ENCODE results near the gene DCAF6.
"Not testable (repeated sequence)": the region's sequence is repeated elsewhere in the genome, so short reads cannot be mapped to it uniquely, and the experiment has no call there.

DCAF6 gene, protein sequence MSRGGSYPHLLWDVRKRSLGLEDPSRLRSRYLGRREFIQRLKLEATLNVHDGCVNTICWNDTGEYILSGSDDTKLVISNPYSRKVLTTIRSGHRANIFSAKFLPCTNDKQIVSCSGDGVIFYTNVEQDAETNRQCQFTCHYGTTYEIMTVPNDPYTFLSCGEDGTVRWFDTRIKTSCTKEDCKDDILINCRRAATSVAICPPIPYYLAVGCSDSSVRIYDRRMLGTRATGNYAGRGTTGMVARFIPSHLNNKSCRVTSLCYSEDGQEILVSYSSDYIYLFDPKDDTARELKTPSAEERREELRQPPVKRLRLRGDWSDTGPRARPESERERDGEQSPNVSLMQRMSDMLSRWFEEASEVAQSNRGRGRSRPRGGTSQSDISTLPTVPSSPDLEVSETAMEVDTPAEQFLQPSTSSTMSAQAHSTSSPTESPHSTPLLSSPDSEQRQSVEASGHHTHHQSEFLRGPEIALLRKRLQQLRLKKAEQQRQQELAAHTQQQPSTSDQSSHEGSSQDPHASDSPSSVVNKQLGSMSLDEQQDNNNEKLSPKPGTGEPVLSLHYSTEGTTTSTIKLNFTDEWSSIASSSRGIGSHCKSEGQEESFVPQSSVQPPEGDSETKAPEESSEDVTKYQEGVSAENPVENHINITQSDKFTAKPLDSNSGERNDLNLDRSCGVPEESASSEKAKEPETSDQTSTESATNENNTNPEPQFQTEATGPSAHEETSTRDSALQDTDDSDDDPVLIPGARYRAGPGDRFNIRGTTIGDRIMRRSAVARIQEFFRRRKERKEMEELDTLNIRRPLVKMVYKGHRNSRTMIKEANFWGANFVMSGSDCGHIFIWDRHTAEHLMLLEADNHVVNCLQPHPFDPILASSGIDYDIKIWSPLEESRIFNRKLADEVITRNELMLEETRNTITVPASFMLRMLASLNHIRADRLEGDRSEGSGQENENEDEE

DNA sequence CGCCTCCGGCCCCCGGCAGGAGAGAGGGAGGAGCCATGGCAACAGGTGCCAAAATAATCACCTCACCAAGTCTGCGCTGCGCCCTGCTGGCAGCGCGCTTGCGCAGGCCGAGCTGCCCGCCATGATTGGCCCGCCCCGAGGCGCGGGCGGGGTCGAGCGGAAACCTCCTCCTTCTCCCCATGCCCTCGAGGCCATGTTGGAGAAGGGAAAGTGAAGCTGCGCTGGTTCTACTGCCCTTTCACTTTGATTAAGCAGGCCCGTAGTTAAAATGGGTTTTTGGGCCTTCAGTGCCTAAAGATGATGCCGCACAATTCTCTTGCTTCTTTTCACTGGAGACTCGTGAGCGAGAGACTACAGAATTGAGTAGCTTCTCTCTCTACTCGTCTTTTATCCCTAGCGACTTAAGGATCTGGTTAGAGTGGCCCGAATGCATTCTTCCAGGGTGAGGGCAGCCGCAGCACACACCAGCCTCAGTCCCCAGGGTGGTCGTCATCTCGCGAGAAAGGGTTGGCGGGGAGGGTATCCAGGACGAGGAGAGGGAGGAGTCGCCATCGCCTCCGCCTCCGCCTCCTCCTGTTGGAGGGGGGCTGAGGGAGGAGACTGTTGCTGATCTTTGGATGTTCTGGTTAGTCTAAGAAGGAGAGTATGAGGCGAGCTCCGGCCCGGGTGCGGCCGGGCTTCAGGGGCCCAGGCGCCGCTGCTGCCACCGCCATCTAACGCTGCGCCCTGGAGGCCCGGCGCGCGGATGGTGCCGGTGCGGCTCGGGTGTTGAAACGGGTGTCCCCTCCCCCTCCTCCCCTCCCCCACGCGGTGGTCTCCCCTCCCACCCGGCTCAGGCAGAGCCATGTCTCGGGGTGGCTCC, at the start of gene DCAF6:
Gene DCAF6 (plus strand): TSS at position 616 of the 862 bp plus-strand sequence. CDS start 229 bp downstream, at position 845.
- Mint-ChIP-seq H3K27me3 (ENCODE audit: low read depth, poor library complexity) (peaks cover 3% of the 10 kb centered on the region), H3K4me3 (peak within 1 kb of the TSS; percentile 94), H3K27ac (peak within 1 kb of the TSS; percentile 100), H3K4me1 (peaks cover 30% of the 10 kb centered on the region), H3K36me3 (ENCODE audit: low read depth) (peaks cover 2% of the 10 kb centered on the region), H3K9me3 (peaks cover under 1% of the 10 kb centered on the region)
- TF ChIP-seq, protein P1, sequence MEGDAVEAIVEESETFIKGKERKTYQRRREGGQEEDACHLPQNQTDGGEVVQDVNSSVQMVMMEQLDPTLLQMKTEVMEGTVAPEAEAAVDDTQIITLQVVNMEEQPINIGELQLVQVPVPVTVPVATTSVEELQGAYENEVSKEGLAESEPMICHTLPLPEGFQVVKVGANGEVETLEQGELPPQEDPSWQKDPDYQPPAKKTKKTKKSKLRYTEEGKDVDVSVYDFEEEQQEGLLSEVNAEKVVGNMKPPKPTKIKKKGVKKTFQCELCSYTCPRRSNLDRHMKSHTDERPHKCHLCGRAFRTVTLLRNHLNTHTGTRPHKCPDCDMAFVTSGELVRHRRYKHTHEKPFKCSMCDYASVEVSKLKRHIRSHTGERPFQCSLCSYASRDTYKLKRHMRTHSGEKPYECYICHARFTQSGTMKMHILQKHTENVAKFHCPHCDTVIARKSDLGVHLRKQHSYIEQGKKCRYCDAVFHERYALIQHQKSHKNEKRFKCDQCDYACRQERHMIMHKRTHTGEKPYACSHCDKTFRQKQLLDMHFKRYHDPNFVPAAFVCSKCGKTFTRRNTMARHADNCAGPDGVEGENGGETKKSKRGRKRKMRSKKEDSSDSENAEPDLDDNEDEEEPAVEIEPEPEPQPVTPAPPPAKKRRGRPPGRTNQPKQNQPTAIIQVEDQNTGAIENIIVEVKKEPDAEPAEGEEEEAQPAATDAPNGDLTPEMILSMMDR (IDR thresholded peaks at IDR 0.05): no peak
- peak; percentile 93 for DNase-seq

DNA sequence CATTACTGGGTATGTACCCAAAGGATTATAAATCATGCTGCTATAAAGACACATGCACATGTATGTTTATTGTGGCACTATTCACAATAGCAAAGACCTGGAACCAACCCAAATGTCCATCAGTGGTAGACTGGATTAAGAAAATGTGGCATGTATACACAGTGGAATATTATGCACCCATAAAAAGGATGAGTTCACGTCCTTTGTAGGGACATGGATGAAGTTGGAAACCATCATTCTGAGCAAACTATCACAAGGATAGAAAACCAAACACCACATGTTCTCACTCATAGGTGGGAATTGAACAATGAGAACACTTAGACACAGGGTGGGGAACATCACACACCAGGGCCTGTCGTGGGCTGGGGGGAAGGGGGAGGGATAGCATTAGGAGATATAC, 49.3 kb upstream of the DCAF6 start:
- H3K27me3 Mint-ChIP-seq (ENCODE audit: low read depth, poor library complexity); H3K4me1 Mint-ChIP-seq; H3K27ac Mint-ChIP-seq; DNase-seq; H3K36me3 Mint-ChIP-seq (ENCODE audit: low read depth); H3K4me3 Mint-ChIP-seq: not testable (repeated sequence)
- H3K9me3 Mint-ChIP-seq: peaks cover 33% of the 10 kb centered on the region

DNA sequence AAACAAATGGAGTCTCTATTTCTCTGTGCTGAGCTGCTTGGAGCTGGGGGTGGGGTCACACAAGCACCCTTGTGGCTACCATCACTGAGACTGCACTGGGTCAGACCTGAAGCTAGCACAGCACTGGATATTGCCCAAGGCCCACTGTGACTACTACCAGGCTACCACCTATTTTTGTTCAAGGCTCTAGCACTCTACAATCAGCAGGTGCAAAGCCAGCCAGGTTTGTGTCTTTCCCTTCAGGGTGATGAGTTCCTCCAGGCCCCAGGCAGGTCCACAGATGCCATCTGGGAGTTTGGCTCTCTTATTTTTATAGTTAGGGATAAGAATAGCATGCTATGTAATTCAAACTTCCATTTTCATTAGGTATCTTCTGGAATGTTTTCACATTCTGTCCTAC, 46.1 kb upstream of the DCAF6 start:
- Mint-ChIP-seq H3K27ac (no peak overlapping the region), H3K4me3 (no peak overlapping the region), H3K9me3 (peaks cover 27% of the 10 kb centered on the region), H3K4me1 (no peaks in the 10 kb centered on the region), H3K36me3 (ENCODE audit: low read depth) (no peaks in the 10 kb centered on the region), H3K27me3 (ENCODE audit: low read depth, poor library complexity) (no peaks in the 10 kb centered on the region)
- TF ChIP-seq, protein P1 (IDR thresholded peaks at IDR 0.05): no peak
- no peak for DNase-seq

DNA sequence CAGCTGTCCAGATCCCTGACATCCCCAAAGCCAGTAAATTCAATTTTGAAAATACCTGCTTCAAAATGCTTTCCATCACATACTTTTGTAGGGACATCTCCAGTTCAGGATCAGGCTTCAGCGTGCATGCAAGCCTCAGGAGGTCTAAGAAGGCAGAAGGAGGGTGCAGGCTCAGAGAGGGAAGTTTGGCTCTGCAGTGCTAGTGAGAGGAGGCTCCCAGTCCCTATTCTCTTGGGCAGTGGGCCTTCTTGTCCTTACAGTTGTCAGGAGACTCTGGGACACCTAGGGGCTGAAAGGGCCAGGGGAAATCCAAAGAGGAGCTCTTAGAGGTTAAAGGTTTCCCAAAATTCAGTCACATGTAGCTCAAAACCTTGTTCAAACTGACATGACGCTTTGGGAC, 42.7 kb upstream of the DCAF6 start:
- Mint-ChIP-seq H3K27me3 (ENCODE audit: low read depth, poor library complexity) (peaks cover 3% of the 10 kb centered on the region), H3K36me3 (ENCODE audit: low read depth) (no peaks in the 10 kb centered on the region), H3K4me1 (peaks cover 11% of the 10 kb centered on the region), H3K4me3 (no peak overlapping the region), H3K9me3 (peaks cover 3% of the 10 kb centered on the region), H3K27ac (no peak overlapping the region)
- DNase-seq: no peak
- TF ChIP-seq, protein P1 (IDR thresholded peaks at IDR 0.05): no peak

DNA sequence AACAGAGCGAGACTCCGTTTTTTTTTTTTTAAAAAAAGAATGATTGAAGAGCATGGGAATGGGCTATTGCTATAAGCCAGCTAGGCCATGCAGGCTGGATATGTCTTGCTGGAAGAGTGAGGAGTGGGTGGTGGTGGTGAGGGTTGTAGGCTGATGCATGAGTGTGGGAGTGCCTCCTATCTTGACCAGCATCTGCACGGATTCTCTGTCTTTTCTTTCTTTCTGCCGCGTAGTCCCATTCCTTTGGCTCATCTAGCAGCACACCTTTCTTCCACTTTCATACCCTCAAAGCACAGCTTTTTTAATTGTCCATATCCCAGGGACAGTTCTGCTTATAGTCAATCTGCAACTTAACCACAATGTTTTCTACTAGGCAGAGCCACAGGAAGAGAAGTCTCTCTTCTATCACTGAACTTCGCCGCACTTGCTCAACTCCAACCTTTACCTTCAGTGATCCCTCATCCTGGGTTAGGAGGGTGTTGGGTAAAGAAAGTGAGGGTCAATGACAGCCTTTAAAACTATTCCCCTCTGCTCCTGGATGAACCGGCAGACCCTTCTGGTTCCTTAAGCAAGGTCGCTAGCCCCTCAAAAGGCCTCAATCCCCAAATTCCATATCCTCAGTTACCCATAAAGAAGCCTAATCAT, 37.8 kb upstream of the DCAF6 start:
- TF ChIP-seq, protein P1 (IDR thresholded peaks at IDR 0.05): no peak
- Mint-ChIP-seq H3K27ac (no peak overlapping the region), H3K9me3 (no peaks in the 10 kb centered on the region), H3K4me3 (no peak overlapping the region), H3K27me3 (ENCODE audit: low read depth, poor library complexity) (peaks cover 3% of the 10 kb centered on the region), H3K4me1 (peaks cover 13% of the 10 kb centered on the region), H3K36me3 (ENCODE audit: low read depth) (no peaks in the 10 kb centered on the region)
- DNase-seq: no peak
